ENCODE data around the gene CREBRF.

DNA sequence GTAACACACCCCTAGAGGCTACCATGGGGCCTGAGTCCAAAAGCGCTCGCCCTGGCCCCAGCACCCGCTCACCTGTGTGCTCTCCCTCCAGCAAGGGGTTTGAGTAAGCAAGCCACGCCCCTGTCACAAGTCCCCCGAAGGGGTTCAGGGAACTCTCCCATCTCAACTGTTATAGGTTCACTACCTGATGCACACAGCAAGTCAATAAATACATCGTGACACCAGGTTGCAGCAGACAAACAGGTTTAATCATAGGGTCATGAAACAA, 8.4 kb upstream of the CREBRF start:
- TF ChIP-seq CTCF (conservative IDR thresholded peaks at IDR 0.05; ENCODE audit: low read length) (no peak), EZH2phosphoT487 (IDR thresholded peaks at IDR 0.05; ENCODE audit: borderline replicate concordance, low read depth, low read length) (no peak)
